Measurements from ENCODE around the gene MPZL1. TPM values are rescaled to one million over a fixed set of nuclear protein-coding genes. Genes with fewer than 3 reads are reported as not detected.

MPZL1 gene
- total RNA-seq, 1 experiment from 2014 or later = 76.5 TPM

Other genes with a start within 250 kb of the MPZL1 start
- not detected in 2 replicates for gene CD247, start 203.5 kb upstream of the MPZL1 start, total RNA-seq (2014; rRNA removed; shearing (Covaris generic))
- gene CREG1, start 168.2 kb upstream of the MPZL1 start, total RNA-seq (2014; rRNA removed; shearing (Covaris generic)) = 133 and 160 TPM in 2 replicates
- gene RCSD1, start 91.8 kb upstream of the MPZL1 start, total RNA-seq (2014; rRNA removed; shearing (Covaris generic)) = not detected in 2 replicates
- 0.02 TPM in 1 of 2 replicates, not detected in the other for gene ADCY10, start 192.2 kb downstream of the MPZL1 start, total RNA-seq (2014; rRNA removed; shearing (Covaris generic))
- 17.7 and 27.0 TPM in 2 replicates for gene DCAF6, start 214.7 kb downstream of the MPZL1 start, total RNA-seq (2014; rRNA removed; shearing (Covaris generic))
- gene MPC2, start 215.1 kb downstream of the MPZL1 start, total RNA-seq (2014; rRNA removed; shearing (Covaris generic)) = 52.2 and 78.9 TPM in 2 replicates

Measured in H4 (cell line).